T-helper 2 cell treated with Interferon-gamma antibody and Interleukin-4, amounts not matched to agents 100 ng/mL and 5 ng/mL, for 36 hours (primary cell): Measurements from ENCODE around the gene SIAH1. TPM values are rescaled to one million over a fixed set of nuclear protein-coding genes. Genes with fewer than 3 reads are reported as not detected.

Experiments
- intact Hi-C: fragments of 100-400 bp; cut with micrococcal nuclease; formaldehyde crosslinking; loops from one replicate; pipeline ENCODE4 v1.15.1; 2023
- total RNA-seq: library from RNA; stranded (reverse); gene quantifications from 2 replicates; pipeline ENCODE4 v1.2.3, GENCODE V29; 2022

Gene SIAH1
- total RNA-seq, 1 donor from 2014 or later: 16.3 TPM

DNA sequence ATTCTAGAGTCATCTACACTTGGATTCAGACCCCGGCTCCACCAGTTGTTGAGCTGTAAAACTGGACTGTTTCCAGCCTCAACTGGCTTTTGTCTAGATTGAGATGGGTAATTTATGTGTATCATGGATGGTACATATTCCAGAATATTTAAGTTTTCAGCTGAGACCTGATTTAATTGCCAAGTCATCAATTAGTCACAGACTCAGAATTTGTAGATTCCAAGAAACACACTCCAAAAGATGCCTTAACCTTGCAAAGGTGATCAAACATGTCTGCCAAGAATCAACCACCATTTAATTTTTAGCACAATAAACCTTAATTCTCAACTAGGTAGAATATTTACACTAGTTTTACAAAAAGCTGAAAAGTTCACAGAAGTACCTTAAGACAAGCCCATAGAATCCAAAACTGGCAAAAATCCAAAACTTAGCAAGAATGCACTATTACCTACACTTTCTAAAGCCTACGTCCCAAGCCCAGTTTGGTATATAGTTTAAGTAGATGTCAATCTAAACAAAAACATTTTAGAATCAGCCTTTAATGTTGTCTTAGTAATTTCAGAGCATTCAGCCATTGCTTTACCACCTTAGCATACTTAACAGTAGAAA is 17.7 kb downstream of the SIAH1 start:
- intact Hi-C loops: loop anchor here (2.0 to 5.0 kb wide), 3 partner anchors 125 to 245 kb away; partner anchors contain the start of gene LONP2

DNA sequence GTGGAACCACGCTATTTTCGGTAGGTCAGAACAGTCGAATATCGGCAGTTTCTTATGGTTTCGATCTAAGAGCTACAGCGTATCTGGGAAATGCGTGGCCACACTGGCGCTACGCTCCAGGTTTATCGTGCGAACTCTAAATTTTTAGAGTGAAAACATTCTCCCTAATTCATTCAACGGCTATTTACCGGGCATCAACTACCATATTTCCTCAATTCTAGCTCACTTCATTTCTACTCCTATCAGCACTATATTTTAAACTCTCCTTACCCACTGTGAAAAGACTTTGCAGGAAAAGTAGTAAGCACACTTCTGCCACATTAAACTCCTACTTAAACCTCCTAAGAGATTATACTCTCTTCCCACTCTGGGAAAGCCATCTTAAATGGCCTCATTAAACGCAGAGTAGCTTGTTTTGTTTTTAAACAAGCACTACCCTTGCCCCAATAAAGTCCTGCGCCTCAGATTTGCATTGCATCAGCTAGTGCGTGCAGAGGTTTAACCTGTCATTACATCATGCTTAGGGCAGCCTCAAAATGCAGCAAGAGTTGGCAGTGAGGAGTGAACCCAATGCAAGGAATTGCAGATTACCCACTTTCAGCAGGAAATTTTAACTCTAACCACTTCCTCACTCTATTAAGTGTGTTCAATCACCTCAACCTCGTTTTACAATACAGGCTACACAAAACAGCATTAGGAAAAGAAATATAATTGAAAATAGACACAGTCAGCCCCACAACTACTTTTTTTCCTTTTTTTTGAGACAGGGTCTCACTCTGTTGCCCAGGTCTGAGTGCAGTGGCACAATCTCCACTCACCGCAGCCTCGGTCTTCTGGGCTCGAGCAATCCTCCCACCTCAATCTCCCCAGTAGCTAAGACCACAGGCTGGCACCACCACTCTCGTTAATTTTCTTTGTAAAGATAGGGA is 18.8 kb downstream of the SIAH1 start:
- intact Hi-C loops: loop anchor here (1.0 to 5.0 kb wide), 5 partner anchors 18 to 257 kb away; partner anchors contain the start of gene LONP2

DNA sequence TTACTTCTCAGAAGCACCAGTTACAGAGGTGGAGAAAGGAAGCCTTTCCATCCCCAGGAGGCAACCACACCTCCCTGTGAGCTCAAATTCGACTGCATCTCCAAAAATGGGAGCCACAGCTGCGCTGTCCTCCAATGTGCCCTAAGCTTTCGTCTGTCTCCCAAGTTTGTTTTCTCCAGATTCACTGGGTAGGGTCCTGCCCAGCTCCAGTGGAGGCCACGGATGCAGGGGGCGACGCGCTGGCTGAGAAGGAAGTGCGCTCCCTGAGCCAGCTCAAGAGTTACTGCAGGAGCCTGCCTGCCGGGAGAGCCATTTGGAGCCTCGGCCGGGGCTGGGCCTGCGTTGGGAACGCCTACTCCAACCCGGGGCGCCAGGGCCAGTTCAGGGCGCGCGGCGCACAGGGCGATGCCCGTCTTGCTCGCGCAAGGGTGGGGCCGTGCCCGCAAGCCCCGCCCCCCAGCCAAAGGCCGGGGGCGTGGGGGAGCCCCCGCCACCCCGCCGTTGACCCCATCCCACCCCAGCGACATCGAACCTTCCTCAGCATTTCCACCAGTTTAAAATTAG is 19.5 kb downstream of the SIAH1 start:
- intact Hi-C loops: loop anchor here (1.0 to 5.0 kb wide), 6 partner anchors 12 to 258 kb away; partner anchors contain the start of gene LONP2

DNA sequence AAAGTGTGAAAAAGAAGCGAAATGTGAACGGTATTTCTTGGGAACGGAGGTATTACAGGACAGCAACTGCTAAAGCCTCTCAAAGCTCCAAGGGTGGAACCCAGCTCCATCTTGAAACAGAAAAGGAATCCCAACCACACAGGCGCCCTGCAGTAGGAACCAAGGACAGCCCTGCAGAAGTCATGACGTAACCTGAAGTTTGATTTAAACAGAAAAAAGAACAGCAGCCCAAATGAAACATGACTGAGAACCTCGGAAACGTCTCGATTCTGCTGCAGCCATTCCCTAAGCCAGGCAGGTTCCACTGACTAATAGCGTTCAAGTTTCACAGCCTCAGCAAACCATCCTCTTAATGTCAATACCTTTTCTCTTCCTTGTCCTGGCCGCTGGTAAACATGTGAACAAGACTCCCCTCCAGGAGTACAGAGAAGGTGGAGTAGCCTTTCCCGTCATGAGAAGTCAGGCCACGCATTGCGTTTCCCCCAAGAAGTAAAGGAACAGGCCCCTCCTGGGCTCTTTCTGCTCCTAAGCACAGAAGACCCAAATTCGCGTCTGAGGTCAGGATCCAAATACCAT is 20.1 kb downstream of the SIAH1 start:
- intact Hi-C loops: loop anchor here (1.0 to 5.0 kb wide), 3 partner anchors 12 to 192 kb away; partner anchors contain the start of gene LONP2

DNA sequence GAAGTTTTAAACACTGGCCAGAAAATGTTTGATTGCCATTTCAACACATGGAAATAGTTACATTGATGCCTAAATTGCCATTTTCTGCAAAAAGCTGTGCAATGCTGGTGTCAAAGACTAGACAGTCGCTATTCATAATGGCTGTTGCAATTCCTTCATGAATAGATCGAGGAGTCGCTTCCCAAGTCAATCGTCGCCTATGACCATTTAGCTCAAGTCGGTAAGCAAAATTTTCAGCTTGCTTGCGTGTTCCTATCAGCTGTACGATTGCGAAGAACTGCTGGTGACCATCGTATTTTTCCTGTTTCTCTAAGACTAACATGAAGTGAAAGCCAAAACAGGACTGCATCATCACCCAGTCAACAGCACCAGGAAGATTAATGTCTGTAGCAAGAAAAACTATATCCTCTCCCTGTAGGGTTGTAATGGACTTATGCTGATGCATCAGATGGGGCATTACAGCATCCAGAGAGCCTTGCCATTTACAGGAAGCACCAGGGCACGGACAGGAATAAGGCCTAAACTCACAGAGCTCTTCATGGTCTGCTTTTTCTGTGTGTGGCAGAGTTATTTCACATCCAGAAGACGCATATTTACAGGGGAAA is 23.6 kb downstream of the SIAH1 start:
- intact Hi-C loops: no loop called here

DNA sequence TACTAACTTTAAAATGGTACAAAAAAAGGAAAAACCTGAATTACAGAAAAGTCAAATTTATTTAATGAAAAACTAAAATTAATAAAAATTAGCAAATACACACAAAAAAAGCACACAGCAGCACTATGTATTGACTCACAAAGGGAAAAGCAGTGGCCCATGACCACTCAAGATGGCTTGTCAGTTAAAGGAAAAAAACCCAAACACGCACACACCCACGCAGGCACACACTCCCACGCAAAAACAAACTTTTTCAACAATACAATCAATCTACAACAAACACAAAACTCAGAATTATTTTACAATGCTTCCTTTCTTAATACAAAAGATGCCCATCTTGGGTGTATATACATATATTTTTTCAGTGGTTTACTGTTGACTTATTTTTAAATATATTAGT is 24.2 kb downstream of the SIAH1 start:
- intact Hi-C loops: no loop called here

DNA sequence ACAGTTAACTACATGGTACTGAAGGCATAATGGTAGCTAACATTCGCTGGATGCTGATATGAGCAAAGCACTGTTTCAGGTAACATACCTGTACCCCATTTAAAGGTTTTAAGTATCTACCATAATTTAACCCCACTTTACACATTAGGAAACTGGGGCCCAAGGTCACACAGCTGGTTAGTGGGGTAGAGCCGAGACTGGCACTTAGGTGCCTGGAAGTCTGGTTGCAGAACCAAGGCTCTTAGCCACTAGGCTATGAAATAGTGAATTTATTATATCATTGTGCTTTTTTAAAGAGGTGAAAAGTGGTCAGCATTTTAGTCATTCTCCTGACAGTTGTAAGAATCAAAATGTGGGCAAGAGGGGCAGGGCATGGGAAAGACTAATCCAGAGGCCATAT is 25.2 kb downstream of the SIAH1 start:
- intact Hi-C loops: no loop called here

DNA sequence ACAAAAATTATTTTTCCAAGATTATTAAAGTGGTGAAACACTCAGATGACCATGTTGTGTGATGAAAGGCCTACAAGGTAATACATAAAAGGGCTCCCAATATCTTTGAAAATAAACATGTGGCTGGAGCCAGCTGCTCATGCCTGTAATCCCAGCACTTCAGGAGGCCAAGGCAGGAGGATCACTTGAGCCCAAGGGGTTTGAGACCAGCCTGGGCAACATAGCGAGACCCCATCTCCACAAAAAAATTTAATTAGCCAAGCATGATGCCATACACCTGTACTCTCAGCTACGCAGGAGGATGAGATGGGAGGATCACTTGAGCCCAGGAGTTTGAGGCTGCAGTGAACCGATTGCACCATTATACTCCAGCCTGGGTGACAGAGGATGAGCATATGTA is 26.8 kb downstream of the SIAH1 start:
- intact Hi-C loops: no loop called here

DNA sequence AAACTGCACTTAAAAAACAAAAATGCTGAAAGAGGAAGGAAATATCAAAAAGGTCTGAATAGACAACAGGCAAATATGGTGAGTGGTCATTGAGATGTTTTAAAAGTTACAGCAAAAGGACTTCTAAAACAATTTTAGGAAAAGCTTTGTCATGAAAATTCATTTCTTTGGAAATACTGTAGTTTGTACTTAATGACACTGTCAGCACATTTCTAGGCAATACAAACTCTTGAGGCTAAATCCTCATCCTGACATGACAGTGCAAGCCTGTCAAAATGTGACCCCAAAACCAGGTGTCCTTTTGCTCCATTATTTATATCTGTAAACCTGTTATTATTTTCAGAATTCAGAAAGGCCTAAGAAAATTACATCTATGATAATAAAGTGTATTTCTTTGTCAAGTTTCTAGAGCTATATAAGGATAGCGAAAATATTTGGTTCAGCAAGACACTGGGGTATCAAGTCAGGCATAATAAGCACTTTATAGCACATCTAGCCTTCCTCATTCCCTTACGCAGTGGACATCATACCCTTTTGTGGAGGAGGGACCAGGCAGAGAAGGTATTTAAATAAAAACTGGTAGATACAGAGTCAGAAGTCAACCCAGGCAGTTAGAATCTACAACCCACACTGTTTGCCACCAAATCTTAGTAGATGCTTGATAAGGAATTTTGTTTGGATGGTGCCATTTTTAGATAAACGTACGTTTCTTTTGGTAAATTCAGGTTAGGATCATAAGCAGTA is 28.4 kb downstream of the SIAH1 start:
- intact Hi-C loops: no loop called here

DNA sequence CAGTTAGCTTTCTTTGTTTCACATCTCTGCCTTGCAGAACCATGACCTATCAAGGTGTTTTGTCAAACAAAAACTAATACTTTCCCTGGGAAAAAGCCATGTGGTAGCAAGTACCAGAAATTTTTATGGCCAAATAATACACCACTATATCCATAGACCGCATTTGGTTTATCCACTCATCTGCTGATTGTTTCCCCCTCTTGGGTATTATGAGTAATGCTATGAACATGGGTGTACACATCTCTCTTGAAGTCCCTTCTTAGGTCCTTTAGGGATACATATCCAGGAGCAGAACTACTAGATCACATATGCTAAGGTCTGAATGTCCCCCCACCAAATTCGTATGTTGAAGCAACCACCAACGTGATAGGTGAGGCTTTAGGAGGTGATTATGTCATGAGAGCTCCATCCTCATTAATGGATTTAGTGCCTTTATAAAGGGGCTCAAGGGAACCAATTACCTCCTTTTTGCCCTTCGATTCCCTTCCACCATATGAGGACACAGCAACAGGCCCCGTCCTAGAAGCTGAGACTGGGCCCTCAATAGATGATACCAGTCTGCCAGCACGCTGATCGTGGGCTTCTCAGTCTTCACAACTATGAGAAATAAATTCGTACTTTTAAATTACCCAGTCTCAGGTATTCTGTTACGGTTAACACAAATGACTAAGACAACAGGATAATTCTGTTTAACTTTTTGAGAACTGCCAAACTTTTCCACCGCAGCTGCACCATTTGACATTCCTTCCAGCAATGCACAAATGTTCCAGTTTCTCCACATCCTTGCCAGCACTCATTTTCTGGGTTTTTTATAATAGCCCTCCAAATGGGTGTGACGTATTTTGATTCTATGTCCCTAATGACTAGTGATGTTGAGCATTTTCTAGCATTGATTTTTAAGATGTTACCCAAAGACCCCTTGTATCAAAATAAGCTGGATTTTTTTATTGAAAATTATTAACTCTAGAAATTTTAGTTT is 30.0 kb downstream of the SIAH1 start:
- intact Hi-C loops: loop anchor here (5.0 kb wide), 1 partner anchor 187 kb away; no protein-coding TSS in a partner anchor

DNA sequence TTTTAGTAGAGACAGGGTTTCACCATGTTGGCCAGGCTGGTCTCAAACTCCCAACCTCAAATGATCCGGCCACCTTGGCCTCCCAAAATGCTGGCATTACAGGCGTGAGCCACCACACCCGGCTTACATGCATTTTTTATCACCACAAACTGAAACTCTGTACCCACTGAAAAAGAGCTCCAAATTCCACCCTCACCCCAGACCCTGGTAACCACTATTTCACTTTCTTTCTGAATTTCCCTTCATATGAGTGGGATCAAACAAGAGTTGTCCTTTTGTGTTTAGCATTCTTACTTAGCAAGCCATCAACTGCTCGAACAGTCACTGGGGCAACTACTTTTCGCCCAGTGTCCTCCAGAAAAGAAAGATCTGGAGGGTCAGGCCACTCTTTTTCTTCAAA is 30.8 kb downstream of the SIAH1 start:
- intact Hi-C loops: loop anchor here (5.0 kb wide), 1 partner anchor 188 kb away; no protein-coding TSS in a partner anchor

DNA sequence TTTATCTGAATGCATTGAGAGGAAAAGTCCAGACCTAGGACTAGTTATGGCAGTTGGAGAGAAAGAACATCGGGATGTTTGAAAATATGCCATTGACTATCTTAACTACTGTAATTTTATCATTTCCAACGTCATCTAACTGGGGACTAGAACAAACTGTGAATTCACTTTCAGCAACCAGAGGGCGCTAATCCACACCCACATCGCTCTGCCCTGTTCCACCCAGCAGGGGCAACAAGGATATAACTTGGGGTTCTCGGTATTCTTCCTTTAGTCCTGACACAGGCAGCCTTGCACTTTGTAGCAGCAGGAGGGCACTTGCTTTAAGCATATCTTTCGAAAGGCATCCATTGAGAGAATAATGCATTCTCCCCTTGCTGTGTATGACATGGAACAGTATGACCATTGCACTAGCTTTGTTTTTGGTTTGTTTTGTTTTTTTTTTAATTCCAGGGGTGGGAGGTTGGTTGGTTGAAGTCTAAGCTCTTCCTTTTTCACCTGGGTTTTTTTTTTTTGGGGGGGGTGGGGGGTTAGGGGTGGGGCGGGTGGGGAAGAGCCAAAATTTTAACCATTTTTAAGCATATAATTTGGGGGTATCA is 31.5 kb downstream of the SIAH1 start:
- intact Hi-C loops: loop anchor here (1.0 to 5.0 kb wide), 5 partner anchors 12 to 277 kb away; partner anchors contain the start of gene SIAH1

DNA sequence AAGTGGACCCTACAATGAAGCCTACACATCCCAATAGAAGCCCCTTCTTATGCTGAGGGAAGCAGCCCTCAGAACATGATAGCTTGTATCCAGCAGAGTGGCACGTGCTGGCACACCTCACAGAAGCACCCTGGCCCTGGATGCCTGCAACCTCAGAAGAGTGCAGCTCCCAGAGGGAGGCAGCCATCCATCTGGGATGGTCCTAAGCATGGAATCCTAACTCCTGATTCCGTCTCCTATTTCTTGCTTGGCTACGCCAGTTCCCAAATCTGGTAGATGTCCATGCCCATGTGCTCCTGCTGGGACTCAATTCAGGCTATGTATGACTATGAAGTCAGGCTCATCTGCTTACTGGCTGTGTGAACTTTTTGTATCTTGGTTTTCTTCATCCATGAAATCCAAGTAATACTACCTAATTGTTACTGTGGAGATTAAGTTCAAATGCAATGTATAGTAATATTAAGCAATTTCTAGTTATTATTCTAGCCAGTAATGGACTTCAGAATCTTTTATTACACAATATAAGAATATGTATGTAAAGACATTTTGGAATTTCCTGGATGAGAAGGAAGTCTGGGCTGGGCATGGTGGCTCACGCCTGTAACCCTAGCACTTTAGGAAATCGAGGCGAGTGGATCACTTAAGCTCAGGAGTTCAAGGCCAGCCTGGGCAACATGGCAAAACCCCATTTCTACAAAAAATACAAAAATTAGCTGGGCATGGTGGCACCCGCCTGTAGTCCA is 32.4 kb downstream of the SIAH1 start:
- intact Hi-C loops: loop anchor here (1.0 to 5.0 kb wide), 5 partner anchors 12 to 277 kb away; partner anchors contain the start of gene SIAH1

DNA sequence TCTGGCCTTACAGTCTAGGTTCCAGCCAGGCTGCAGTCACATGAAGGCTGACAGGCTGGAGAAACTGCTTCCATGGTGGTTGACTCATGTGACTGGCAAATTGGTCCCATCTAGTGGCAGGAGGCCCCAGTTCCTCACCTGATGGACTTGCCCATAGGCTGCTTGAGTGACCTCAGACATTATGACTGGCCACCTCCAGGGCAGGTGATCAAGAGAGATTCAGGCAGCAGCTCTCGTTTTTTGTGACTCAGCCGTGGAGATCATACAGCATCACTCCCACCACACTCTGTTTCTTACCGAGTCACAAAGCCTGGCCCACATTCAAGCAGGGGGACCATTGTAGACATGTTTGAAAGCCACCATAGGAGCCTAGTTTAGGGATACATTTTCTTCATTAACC is 34.5 kb downstream of the SIAH1 start:
- intact Hi-C loops: loop anchor here (5.0 kb wide), 1 partner anchor 192 kb away; no protein-coding TSS in a partner anchor

DNA sequence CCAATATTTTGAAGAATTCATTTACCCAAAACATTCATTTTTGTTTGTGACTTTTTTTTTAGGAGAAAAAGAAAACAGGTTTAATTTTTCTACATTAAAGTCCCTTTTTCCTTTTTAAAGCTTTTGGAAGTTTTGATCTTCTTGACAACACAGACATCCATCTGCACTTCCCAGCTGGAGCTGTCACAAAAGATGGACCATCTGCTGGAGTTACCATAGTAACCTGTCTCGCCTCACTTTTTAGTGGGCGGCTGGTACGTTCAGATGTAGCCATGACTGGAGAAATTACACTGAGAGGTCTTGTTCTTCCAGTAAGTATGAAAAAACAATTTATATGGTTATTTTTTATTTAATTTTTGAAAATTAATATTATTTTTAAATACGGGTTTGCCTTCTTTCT is 37.2 kb downstream of the SIAH1 start:
- intact Hi-C loops: no loop called here

DNA sequence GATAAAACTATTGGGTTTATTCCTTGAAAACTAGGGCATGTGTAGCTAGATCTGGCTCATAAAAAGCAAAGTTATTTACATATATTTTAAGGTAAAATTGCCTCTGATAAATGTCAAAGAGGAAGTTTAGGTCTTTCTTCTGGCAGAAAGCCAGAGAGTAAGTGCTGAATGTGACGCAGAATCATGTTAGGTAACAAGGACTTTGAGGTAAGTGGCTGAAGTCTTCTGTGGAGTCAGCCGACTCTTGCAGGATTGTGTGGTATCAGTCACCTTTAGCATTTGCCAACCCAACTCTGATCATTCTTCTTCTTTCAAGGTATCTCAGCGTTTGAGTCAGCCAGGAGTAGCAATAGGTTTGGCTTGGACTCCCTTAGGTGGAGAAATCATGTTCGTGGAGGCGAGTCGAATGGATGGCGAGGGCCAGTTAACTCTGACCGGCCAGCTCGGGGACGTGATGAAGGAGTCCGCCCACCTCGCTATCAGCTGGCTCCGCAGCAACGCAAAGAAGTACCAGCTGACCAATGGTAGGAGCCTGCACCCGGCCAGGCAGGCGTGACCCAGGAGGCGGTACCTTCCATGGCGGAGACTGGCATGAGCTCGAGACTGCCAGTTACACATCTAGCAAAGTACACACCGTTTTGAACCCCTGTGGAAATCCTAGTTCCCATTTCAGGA is 37.9 kb downstream of the SIAH1 start:
- intact Hi-C loops: no loop called here

DNA sequence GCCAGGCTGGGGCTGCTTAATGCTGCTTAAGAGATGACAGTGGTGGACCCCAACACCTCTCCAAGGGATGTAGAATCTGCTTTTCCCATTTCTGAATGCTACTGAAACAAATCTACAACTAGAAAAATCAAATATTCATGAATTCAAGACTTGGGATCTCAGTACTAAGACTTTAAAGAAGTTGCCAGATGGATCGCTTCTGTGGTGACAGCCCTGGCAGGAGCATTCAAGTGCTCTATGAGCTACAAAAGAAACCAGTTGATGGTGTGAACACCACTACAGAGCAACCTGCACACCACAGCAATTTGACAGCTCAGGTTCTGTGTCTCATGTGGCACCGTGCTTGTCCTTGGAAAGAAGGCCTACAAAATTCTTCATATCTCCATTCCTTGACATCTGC is 42.6 kb downstream of the SIAH1 start:
- intact Hi-C loops: no loop called here
